Measurements from ENCODE around the gene SDHA.
"Not testable (repeated sequence)": the region's sequence is repeated elsewhere in the genome, so short reads cannot be mapped to it uniquely, and the experiment has no call there.

Gene SDHA

DNA sequence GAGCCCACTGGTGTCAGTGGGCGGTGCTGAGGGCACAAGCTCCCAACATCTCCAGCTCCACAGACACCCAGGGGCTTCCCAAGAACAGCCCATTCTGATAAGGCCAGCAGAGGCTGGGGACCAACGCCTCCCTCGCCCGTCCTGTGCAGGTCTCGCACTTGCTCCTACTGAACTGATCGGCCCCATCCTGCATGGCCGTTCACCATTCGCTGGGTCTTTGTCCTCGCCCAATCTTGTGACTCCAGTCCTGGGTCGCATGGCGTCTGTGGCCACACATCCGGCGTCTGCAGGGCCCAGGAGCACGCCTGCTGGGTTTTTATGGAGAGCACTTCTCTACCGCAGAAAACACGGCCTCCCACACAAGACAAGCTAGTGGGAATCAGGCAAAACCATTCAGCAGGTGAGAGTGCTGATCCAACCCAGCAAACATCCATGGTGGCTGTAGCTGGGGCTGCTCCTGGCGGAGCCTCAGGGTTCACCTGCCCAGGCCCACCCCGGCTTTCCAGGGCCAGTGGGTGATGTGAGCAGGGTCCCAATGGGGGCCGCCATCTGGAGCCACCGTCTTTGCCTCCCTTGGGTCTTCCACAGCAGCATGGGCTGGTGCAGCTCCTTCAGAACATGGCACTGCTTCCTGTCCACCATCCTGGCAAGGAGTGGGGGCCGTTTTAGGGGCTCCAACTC, 19.5 kb upstream of the SDHA start:
- no peak for DNase-seq (ENCODE audit: low spot score)

DNA sequence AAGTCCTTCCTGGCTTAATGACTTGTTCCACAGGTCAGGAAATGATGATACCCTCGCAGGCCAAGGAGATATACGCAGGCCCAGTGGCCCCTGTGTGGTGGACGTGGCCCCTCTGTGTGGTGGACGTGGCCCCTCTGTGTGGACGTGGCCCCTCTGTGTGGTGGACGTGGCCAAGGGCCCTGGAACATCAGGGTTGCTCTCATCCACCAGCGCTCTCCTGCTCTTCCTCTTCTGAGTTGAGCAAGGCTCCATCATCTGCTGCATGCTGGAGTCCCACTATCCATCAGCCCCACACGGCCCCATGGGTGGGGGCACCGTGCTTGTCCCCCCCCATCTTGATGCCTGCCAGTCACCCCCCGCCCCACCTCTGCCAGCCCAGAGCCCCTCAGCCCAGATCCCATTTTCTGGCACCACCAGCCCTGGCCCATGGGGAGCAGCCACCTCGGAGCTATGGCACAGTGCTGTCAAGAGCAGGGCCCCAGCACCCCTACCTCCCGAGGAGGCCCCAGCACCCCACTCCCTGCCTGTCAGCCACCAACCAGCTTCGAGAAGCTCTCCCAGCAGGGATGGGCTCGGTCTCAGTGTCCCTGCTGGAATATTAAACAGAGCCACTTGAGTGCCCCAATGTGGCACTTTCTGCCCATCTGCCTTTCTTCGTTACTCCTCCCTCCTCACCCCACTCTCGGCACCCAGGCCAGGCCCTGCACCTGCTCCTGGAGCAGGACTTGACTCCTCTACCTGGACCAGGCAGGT, 18.7 kb upstream of the SDHA start:
- DNase-seq (ENCODE audit: low spot score): no peak

DNA sequence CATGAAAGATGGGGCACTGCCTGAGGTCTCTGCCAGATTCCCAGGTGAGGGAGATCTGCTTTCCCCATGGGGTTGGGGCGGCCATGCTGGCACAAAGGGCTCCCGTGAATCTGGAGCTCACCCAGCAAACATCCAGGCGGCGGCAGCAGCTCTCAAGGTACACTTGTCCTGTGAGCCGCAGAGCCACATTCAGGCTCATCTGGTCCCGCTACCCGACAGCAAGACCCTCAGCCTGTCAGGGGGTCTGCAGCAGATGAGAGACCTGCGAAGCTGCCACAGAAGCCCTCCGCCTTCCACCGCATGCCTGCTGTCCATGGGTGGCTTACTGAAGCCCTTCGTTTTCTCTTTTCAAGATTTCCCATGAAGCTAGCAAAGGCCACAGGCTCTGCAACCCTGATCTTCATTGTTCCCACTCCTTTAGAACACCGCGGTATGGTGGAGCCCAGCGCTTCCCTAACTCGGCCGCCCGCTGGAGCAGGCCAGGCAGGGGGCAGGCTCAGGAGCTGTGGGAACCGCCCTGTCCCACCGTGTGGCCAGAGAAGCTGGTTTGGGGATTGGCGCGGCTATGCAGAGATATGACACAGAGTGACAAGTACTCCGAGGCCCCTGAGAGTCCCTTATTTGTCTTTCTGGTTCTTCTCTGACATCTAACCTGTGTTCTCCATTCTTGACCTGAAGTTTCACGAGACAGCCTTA, 18.0 kb upstream of the SDHA start:
- no peak for DNase-seq (ENCODE audit: low spot score)

DNA sequence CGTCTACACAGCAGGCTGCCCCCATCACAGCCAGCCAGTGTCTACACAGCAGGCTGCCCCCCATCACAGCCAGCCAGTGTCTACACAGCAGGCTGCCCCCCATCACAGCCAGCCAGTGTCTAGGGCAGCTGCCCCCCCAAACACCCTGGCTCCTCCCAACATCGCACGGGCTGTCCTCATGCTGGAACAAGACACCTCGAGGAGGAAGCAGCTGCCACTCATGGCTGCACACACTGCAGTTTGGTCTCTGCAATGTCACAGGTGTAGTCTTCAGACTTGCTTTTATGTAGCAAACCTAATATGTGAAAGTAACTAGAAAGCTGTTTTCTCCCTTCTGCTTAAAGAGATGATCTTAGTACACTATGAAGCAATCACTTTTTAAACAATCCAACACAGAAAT, 17.1 kb upstream of the SDHA start:
- no peak for DNase-seq (ENCODE audit: low spot score)

DNA sequence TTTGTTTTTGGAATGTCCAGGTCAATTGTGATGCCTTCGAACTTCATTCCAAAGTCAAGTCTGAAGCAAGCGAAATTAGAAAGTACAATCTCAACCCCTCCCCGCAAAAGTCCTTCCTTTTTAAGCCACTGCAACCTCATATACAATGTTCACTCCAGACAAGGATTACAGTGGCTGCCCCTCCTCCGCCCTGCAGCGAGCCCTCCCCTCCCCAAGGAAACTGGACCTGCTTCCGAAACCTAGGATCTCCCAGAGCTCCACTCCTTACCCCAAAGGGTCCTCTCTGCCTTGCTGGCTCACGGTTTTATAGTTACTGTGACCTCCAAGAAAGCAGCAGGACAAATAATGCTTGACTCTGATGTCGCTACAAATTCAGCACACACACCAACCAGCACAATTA, 16.4 kb upstream of the SDHA start:
- DNase-seq (ENCODE audit: low spot score): no peak

DNA sequence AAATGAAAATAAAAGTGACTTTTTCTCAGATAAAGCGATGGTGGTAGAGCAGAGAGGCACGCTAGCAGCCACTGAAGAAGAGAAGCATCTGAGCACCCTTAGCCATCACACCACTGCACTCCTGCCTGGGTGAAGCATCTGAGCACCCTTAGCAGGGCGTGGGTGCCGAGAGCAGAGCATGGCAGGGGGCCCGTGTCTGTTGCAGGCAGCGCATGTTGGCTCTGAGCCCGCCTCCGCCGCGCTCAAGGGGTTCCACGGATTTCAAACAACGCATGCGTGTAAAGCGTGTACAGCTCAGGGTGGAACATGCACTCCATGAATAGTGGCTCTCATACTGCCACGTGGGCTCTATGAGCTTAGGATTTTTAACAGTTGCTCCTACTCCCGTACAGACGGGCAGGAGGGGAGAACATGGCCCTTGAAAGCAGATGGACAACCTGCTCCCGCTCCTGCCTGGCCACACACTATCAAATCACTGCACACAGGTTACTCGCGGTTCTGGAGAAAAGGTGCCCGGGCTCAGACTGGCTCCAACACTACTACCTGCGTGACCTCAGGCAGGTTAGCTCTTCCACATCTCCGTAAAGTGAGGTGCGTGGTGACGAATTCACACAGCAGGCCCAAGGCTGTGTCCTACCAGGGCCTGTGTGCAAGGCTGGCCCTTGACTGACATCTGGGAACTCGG, 14.7 kb upstream of the SDHA start:
- no peak for DNase-seq (ENCODE audit: low spot score)

DNA sequence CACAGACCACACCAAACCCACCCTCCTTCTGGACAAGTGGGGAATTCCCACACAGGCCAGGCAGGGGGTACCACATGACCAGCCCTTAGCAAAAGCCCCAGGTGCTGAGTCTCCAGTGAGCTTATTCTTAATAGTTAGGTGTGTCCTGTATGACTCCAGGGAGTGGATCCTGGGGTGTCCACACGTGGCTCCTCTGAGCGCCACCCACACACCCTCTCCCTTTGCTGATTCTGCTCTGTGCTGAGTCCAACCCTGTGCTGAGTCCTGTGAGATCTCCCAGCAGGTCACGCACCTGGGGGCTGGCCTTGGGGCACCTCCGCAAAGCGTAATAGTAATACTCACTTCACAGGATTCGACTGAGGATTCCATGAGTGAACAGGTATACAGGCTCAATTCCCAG, 14.1 kb upstream of the SDHA start:
- no peak for DNase-seq (ENCODE audit: low spot score)

DNA sequence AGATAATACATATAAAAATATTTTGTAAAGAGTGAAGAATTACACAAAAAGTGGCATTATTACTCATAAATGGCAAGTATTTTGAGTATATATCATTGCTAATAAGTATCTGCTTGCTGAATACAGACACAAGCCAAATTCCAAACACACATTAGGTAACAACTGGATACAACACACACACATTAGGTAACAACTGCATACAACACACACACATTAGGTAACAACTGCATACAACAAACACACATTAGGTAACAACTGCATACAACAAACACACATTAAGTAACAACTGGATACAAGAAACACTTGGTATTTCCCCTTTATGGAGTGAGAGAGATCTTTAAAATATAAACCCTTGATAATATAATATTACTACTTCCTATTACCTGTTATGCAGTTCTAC, 13.7 kb upstream of the SDHA start:
- DNase-seq (ENCODE audit: low spot score): no peak

DNA sequence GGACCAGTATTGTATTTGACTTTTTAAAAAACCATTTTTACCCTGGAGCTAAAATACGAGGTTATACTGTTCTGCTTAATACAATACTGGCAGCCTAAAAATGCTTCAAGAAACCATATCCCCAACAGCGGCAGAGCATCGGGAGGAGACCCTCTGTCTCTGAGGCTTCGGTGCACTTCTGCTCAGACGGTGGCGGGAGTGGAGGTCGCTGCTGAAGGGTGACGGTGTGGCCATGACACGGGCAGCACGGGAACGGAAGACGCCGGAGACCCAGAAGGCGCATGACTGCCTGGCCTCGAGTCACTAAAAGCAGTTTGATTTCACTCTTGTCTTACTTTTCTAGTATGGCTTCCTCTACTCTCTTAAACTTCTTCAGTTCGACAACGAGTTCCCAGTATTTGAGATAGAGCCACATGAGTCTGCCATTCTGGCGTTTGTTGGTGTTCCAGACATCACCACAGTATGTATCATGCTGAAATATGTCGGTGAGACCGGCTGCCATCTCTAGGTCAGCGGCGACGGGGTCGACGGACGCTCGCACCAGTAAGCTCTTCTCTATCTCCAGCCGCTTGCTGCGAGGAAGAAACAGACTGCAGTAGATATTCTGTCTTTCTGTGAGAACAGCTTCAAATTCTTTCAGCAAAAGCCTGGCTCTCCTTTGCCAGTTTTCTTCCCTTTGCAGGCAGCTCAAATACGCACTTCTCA, 13.0 kb upstream of the SDHA start:
- no peak for DNase-seq (ENCODE audit: low spot score)

DNA sequence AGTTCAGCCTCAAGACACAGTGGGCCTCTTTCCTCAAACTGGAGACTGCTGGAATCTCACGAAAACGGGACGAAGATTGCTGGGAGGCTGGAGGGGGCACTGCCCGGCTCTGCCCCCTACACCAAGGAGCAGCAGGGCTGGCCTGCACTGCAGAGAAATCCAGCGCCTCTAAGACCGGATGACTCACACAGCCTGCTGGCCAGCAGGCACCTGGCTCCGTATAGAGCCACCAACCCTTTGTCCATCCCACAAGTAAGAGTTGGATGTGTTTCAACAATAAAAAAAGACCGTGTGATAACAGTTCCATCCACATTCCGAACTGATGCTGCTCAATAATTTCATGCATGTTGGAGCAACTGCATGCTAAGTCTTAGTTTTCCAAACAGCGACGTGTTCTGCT, 11.7 kb upstream of the SDHA start:
- DNase-seq (ENCODE audit: low spot score): no peak

DNA sequence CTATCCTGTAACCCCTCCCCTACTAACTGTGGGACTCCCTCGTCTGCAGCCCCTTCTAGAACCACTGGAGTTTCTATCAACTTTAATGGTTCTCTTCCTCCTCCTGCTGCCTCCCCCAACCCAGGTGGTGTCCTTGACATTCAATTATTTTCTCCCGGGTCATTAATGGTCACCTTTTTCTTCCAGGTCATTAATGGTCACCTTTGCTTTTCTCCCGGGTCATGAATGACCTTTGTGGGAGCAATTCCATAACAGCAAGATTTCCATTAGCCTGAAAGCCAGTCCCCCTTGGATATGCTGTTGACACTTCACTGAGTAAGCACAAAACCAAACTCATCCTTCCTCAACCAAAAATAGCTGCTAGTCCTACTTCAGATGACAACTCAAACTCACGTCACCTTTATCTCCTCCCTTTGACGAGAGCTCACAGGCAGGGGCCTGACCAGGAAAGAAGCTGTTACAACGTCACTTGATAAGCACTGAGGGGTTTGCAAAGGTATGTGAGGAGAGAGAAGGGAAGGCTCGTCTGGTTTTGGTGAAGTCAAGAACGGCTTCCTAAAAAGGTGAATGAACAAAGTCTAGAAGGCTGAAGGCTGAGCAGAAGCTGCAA, 11.1 kb upstream of the SDHA start:
- no peak for DNase-seq (ENCODE audit: low spot score)

DNA sequence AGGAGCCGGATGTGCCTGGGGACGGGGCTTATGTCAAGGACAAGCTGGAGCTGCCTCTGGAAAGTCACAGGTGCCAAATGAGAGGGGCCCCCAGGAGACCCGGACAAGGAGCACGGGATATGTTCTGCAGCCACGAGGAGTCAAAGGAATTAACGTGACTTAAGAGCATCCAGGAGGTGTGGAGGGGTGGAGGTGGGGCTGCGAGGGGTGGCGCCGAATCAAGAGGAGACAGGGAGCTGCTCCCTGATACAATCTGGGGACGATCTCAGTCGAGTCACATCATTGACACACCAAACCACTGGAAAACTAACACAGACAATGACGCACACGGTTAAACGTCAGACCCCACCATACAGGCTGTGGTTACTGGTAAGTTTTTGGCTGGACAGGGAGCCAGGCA, 10.5 kb upstream of the SDHA start:
- no peak for DNase-seq (ENCODE audit: low spot score)

DNA sequence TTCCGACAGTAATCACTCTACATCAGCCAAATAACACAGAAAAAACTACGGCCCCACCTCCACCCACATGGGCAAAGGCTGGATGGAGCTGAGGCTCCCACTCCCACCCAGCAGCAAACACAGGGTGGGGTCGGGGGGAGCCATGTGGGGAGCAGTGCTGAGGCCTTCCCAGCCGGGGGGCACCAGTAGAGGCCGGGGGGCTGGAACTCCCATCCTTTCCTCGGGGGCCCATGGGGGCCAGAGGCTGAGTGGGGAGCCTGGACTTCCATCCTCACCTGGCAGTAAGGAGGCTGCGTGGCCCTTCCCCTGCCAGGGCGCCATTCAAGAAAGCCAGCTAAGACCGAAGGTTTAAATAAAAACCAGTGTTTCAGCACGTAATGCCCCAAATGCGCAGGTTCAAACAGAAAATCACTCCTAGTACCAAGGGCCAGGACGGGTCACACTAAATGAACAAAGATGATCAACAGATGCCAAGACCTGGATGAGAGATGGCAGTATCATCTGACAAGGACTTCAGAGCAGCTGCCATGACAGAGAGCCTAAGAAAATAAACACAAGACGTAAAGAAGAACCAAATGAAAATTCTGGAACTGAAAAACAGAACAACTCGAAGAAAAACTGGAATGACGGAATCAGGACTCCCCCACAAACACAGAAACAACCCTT, 9.5 kb upstream of the SDHA start:
- DNase-seq (ENCODE audit: low spot score): no peak

DNA sequence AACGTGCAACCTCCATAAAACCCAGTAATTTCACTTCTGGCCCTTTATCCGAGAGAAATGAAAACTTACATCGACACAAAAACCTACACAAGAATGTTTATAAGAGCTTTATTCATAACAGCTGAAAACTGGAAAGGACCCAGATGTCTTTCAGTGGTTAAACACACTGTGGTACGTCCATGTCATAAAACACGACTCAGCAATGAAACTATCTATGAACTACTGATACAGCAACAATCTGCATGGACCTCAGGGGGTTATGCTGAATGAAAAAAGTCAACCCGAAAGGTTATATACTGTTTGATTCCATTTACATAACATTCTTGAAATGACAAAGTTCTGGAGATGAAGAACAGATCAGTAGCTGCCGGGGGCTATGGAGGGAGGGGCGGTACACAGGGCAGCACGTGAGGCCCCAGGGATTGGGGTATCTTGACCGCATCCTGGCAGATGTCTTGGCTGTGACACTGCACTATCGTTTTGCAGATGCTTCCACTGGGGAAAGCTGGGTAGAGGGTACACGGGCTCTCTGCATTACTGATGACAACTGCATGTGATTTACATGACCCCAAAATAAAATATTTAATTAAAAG, 4.2 kb upstream of the SDHA start:
- DNase-seq (ENCODE audit: low spot score): no peak

DNA sequence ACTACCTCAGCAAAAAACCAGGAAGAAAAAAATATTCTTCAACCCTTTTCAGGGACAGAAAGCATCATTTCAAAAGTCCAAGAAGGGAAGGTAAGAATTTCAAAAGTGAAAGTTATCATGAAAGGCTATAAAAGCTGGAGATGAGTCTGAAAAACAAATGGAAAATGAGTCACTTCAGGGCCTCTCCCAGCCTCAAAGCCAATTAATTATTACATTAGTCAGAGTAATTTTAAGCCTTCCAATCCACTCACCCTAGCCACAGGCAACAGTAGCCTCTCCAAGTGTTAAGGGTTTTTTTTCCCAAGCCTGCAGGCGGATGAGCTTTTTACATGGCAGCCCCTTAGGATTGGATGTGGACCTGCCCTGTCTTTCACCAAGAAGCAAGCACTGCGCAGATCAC, 2.9 kb upstream of the SDHA start:
- not testable (repeated sequence) for DNase-seq (ENCODE audit: low spot score)

DNA sequence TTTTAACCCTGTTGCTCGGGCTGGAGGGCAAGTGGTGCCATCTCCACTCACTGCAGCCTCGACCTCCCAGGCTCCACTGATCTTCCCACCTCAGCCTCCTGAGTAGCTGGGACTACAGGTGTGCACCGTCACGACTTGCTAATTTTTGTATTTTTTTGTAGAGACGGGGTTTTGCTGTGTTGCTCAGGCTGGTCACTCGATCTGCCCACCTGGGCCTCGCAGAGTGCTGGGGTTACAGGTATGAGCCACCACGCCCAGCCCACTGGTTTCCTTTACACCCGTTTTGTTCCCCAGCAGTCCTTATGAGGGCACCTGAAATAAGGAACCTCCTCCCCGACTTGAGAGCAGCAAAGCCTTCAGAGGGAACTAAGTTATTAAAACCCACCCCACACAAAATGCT, 2.0 kb upstream of the SDHA start:
- DNase-seq (ENCODE audit: low spot score): not testable (repeated sequence)

DNA sequence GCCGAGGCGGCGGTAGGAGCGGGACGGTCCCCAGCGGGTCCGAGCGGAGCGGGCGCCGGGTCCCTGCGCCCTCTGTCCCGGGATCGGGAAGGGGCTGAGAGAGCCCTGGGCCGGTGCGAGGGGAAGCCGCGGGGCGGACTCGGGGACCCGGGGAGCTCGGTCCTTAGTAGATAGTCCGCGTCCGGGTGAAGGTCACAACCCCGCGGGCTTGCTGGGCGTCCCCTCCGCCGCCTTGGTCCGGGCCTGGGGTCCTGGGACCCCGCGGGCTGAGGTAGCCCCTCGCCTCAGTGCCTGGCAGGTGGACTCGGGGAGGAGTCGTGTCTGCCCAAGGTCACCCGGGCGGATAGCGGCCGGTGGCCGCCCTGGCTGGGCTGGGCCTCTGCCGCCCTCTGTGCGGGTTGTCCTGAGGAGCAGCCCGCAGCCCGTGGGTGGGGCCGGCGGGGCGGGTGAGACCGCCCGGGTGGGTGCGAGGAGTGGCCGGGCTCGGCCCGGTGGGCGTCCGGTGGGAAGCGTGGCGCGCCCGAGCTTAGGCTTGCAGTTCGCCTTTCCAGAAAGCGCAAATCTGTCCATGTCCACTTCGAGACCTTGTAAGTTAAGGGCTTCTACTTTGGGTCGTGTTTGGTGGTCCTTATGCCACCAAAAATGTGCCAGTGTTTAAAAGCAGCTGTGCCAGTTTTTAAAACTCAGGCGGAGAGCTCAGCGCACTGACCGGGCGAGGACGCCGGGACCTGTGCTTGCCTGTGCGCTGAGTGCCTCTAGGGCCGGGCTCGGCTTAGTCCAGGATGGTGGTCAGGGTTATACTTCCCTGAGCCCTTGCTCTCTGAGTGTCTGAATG, 554 bp downstream of the SDHA start:
- DNase-seq (ENCODE audit: low spot score): no peak

DNA sequence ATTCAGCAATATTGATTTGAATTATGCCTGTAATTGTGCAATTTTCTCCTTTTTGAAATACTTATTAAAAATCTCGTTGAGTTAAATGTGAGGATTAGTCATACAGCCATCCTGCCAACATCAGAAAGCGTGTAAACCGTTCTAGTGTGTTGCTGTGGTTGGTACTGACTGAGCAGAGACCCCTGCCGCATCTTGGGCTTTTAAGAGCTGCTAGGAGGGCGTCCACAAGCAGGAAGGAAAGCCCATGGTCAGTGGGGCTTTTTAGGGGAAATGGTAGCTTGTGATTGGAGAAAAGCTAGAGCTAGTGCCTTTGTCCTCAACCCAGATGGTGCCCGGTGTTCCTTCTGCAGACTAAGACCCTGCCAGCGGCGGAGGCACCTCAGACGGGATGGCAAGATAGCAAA, 1.3 kb downstream of the SDHA start:
- DNase-seq (ENCODE audit: low spot score): no peak

DNA sequence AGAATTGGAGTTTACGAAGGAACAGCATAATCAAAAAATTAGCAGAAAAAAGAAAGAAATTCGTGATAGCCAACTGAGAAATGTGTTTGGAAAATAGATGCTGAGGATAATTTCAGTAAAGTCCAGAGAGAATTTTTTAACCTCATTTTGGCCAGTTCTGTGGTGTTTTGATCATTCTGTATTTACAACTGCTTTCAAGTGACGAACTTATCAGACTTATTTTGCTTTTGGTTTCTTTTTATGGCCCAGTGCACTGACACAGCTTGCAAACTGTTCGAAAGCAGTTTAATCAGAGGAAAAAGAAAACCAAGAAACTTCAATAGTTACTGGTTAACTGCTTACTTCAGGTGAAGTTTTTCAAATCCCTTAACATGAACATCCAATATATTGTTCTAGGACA, 1.9 kb downstream of the SDHA start:
- DNase-seq (ENCODE audit: low spot score): no peak

Data from AG08395 (cell line).